GM12878 (cell line): Measurements from ENCODE around the gene DPM1. TPM values are rescaled to one million over a fixed set of nuclear protein-coding genes. Genes with fewer than 3 reads are reported as not detected.

ENCODE experiments used
- ATAC-seq: fragments of 200-7000 bp; cut with Tn5 transposase; 3 replicates; pipeline ENCODE4 v1.9.1; 2020; ENCODE audit warnings: mild to moderate bottlenecking, moderate library complexity
- BruUV-seq: library from RNA; stranded (reverse); fragments of 400-500 nt; replicated peaks from 2 replicates; lab custom pipeline; 2021; lab: Mats Ljungman, UMichigan
- CTCF ChIA-PET: fragments of 300-600 bp; sonication (Branson Sonifier 250); formaldehyde crosslinking; extraction: SDS; loops from one replicate; lab custom pipeline; 2021; ENCODE audit warnings: inconsistent platforms; lab: Yijun Ruan, JAX
- POLR2A ChIA-PET: fragments of 350-600 bp; formaldehyde crosslinking; extraction: SDS; loops from one replicate; lab custom pipeline; 2021; ENCODE audit warnings: inconsistent platforms; lab: Charles Lee
- RAD21 ChIA-PET: fragments of 300-600 bp; sonication (Branson Sonifier 250); formaldehyde crosslinking; loops from one replicate; lab custom pipeline; 2023; ENCODE audit warnings: antibody characterized with exemption; ENCODE audit not compliant: unreplicated experiment; lab: Charles Lee
- SMC1A ChIA-PET: fragments of 300-600 bp; sonication (Branson Sonifier 250); formaldehyde crosslinking; loops from one replicate; lab custom pipeline; 2023; ENCODE audit not compliant: unreplicated experiment, uncharacterized antibody; lab: Charles Lee
- DNase-seq: peaks from one replicate; pipeline ENCODE4 v3.0.0-alpha.2; 2011; ENCODE audit warnings: low read depth, low spot score
- FAIRE-seq: peaks from 3 replicates; lab custom pipeline; 2011; peaks lifted over from hg19 to GRCh38; lab: Jason Lieb, UNC
- H2AFZ ChIP-seq: 2 replicates; pipeline ENCODE4 v1.6.0; 2011; ENCODE audit warnings: low read depth, low read length, control low read depth; ENCODE audit not compliant: control insufficient read depth
- H3K27ac ChIP-seq: 2 replicates; pipeline ENCODE4 v1.5.1; 2011; ENCODE audit warnings: control low read depth; ENCODE audit not compliant: control insufficient read depth, insufficient read depth
- H3K27me3 ChIP-seq, 2 experiments: replicated peaks in 1 of 2; 2 replicates each; pipeline versions ENCODE4 v1.6.0 to v1.6.1; 2011; ENCODE audit warnings: low read length in 1 of 2; ENCODE audit not compliant: control insufficient read depth in 2 of 2, insufficient read depth in 2 of 2
- H3K36me3 ChIP-seq, 2 experiments: 2 replicates each; pipeline ENCODE4 v1.5.1; 2011; ENCODE audit warnings: low read length in 1 of 2; ENCODE audit not compliant: control insufficient read depth in 2 of 2, insufficient read depth in 2 of 2
- H3K4me1 ChIP-seq: 2 replicates; pipeline ENCODE4 v1.6.1; 2011; ENCODE audit warnings: mild to moderate bottlenecking, low read length, moderate library complexity, mixed read lengths; ENCODE audit not compliant: control insufficient read depth, insufficient read depth
- H3K4me2 ChIP-seq: 2 replicates; pipeline ENCODE4 v1.6.0; 2011; ENCODE audit warnings: control low read depth; ENCODE audit not compliant: control insufficient read depth, insufficient read depth
- H3K4me3 ChIP-seq: fragments of 200-600 bp; sonication (generic); 2 replicates; pipeline ENCODE4 v1.5.1; 2016
- H3K79me2 ChIP-seq: 2 replicates; pipeline ENCODE4 v1.6.0; 2011; ENCODE audit warnings: low read length; ENCODE audit not compliant: control insufficient read depth, insufficient read depth
- H3K9ac ChIP-seq: 2 replicates; pipeline ENCODE4 v1.8.0; 2011; ENCODE audit warnings: low read length, control low read depth, mixed read lengths; ENCODE audit not compliant: control insufficient read depth, insufficient read depth
- H3K9me3 ChIP-seq: replicated peaks from 3 replicates; pipeline ENCODE4 v1.5.1; 2011; ENCODE audit warnings: mild to moderate bottlenecking, low read length; ENCODE audit not compliant: control insufficient read depth, insufficient read depth
- H4K20me1 ChIP-seq: 2 replicates; pipeline ENCODE4 v1.6.0; 2011; ENCODE audit not compliant: control insufficient read depth, insufficient read depth
- BRCA1 ChIP-seq: IDR thresholded peaks from 2 replicates; pipeline ENCODE4 v1.6.1; 2011; ENCODE audit warnings: low read depth, low read length, improper control_type of control experiment
- CHD4 ChIP-seq: fragments of 200-600 bp; sonication (generic); IDR thresholded peaks from 2 replicates; pipeline ENCODE4 v1.6.1; 2016; ENCODE audit warnings: mild to moderate bottlenecking
- CREM ChIP-seq: IDR thresholded peaks from 2 replicates; pipeline ENCODE4 v1.6.1; 2014; ENCODE audit warnings: antibody characterized with exemption, low read depth
- FOS ChIP-seq: IDR thresholded peaks from 3 replicates; pipeline ENCODE4 v1.6.1; 2011; ENCODE audit warnings: borderline replicate concordance; ENCODE audit not compliant: insufficient read length; ENCODE audit errors: extremely low read depth
- HDAC2 ChIP-seq: fragments of 200-600 bp; sonication (generic); IDR thresholded peaks from 2 replicates; pipeline ENCODE4 v1.6.1; 2017
- HDGF ChIP-seq: fragments of 450-650 bp; IDR thresholded peaks from 2 replicates; pipeline ENCODE4 v1.6.1; 2016; ENCODE audit warnings: antibody characterized with exemption
- MXI1 ChIP-seq: fragments of 150-350 bp; IDR thresholded peaks from 2 replicates; pipeline ENCODE4 v1.6.1; 2011; ENCODE audit warnings: low read depth, mild to moderate bottlenecking, inconsistent platforms, low read length, improper control_type of control experiment
- NFXL1 ChIP-seq: fragments of 450-650 bp; IDR thresholded peaks from 2 replicates; pipeline ENCODE4 v1.6.1; 2017; ENCODE audit warnings: antibody characterized with exemption, mild to moderate bottlenecking, borderline replicate concordance
- POU2F2 ChIP-seq: IDR thresholded peaks from 3 replicates; pipeline ENCODE4 v1.6.1; 2011; ENCODE audit warnings: low read depth, mild to moderate bottlenecking, low read length, borderline replicate concordance
- RCOR1 ChIP-seq: conservative IDR thresholded peaks from 2 replicates; pipeline ENCODE4 v1.6.1; 2012; ENCODE audit warnings: low read depth, low read length, improper control_type of control experiment
- SREBF1 ChIP-seq: IDR thresholded peaks from 2 replicates; pipeline ENCODE4 v1.6.1; 2012; ENCODE audit warnings: mild to moderate bottlenecking, low read length
- WRNIP1 ChIP-seq: IDR thresholded peaks from 2 replicates; pipeline ENCODE4 v1.6.1; 2011; ENCODE audit warnings: low read depth, low read length, improper control_type of control experiment, borderline replicate concordance
- YY1 ChIP-seq: IDR thresholded peaks from 2 replicates; pipeline ENCODE4 v1.6.1; 2011; ENCODE audit warnings: low read depth, mild to moderate bottlenecking, low read length
- ZBTB40 ChIP-seq: fragments of 450-650 bp; IDR thresholded peaks from 2 replicates; pipeline ENCODE4 v1.6.1; 2016; ENCODE audit warnings: mild to moderate bottlenecking, moderate library complexity, borderline replicate concordance
- ZZZ3 ChIP-seq: IDR thresholded peaks from 2 replicates; pipeline ENCODE4 v1.6.1; 2011; ENCODE audit warnings: low read depth; ENCODE audit not compliant: control insufficient read depth, insufficient read length
- WGBS: methylation state at CpG from one replicate; pipeline ENCODE4 v1.1.6; 2016; ENCODE audit warnings: low lambda C conversion rate; ENCODE audit not compliant: insufficient replicate concordance, insufficient coverage; ENCODE audit errors: missing lambda C conversion rate; 5-methylcytosine and 5-hydroxymethylcytosine counted together
- in situ Hi-C: fragments of 300-500 bp; cut with MboI; formaldehyde crosslinking; loops from 9 replicates; pipeline ENCODE4 v1.14.3; 2018; ENCODE audit warnings: mixed read lengths
- intact Hi-C: fragments of 100-400 bp; cut with micrococcal nuclease; formaldehyde crosslinking; loops from one replicate; pipeline ENCODE4 v1.14.2; 2022; ENCODE audit not compliant: unreplicated experiment
- polyA plus RNA-seq, 11 experiments: library from polyadenylated mRNA; depleted of rRNA in 4 of 11; unstranded in 6 of 11; stranded (reverse) in 5 of 11; fragments of >200 nt; fragmentation: Nextera tagmentation in 4 of 11; fragmentation: Illumina TruSeq in 1 of 11; extraction: Ambion mirVana in 4 of 11; extraction: Trizol in 1 of 11; gene quantifications; 1 replicate in 1 of 11; 2 replicates in 10 of 11; pipeline versions ENCODE4 v1.2.1 to v1.2.3, GENCODE V29; 2011 to 2016; ENCODE audit warnings: inconsistent platforms in 2 of 11, missing spikeins in 2 of 11, low read depth in 1 of 11
- total RNA-seq, 4 experiments: library from RNA; depleted of rRNA in 3 of 4; stranded (reverse); fragments of >200 nt in 3 of 4; fragmentation: Illumina TruSeq in 1 of 4; extraction: Trizol in 1 of 4; gene quantifications; 2 replicates each; pipeline versions ENCODE4 v1.2.1 to v1.2.3, GENCODE V29; 2013 to 2021
- TF ChIP-seq, protein P1 (sequence below): IDR thresholded peaks from 2 replicates; pipeline ENCODE4 v1.6.1; 2011; ENCODE audit warnings: low read depth, mild to moderate bottlenecking, low read length, moderate library complexity, borderline replicate concordance; ENCODE audit errors: extremely low read depth

DPM1 gene
- total and polyA plus RNA-seq, 10 of the 15 experiments (the other 5 are each of a cell fraction or from before 2014, with no cell fraction given) = 53.3 to 167 (median 108) TPM

GRCh38 chr20:50903353-50904051 is 54.8 kb downstream of the DPM1 start:
- FAIRE-seq = no peak
- TF ChIP-seq HDGF = no peak
- no peak for TF ChIP-seq BRCA1
- TF ChIP-seq CREM = no peak
- TF ChIP-seq ZBTB40 = no peak
- TF ChIP-seq SREBF1 = no peak
- no peak for TF ChIP-seq NFXL1
- no peak for TF ChIP-seq CHD4
- no peak for TF ChIP-seq FOS
- TF ChIP-seq RCOR1 = no peak
- no peak for TF ChIP-seq ZZZ3
- no peak for TF ChIP-seq YY1
- TF ChIP-seq HDAC2 = no peak
- TF ChIP-seq MXI1 = no peak
- no peak for TF ChIP-seq POU2F2
- no peak for TF ChIP-seq WRNIP1
- TF ChIP-seq, protein P1, sequence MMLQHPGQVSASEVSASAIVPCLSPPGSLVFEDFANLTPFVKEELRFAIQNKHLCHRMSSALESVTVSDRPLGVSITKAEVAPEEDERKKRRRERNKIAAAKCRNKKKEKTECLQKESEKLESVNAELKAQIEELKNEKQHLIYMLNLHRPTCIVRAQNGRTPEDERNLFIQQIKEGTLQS = no peak
- peaks cover 62% of the 10 kb centered on the region for H3K79me2 ChIP-seq

More at GRCh38 chr20:50903353-50904051, 54.8 kb downstream of the DPM1 start:
- BruUV-seq = no TSS peak
- H3K9me3 ChIP-seq = no peaks in the 10 kb centered on the region
- no peak overlapping the region for H3K27ac ChIP-seq
- ATAC-seq = no peak
- ChIA-PET RAD21 (interaction anchor here (1.9 kb wide), 1 partner anchor 13 kb away, joined by 7 read pairs; no protein-coding TSS in a partner anchor), SMC1A (interaction anchor here (1.3 to 2.5 kb wide), 4 partner anchors 8 to 104 kb away, joined by 4 to 10 read pairs (median 6); no protein-coding TSS in a partner anchor), POLR2A (no interaction called here), CTCF (interaction anchor here (0.8 to 1.4 kb wide), 8 partner anchors 8 to 109 kb away, joined by 3 to 5 read pairs (median 3); partner anchors contain the start of gene BCAS4)
- no peak overlapping the region for H3K4me2 ChIP-seq
- H3K9ac ChIP-seq = no peak overlapping the region
- H2AFZ ChIP-seq = no peak overlapping the region
- peaks cover 7 to 27% of the 10 kb centered on the region in 2 experiments for H3K36me3 ChIP-seq
- H3K27me3 ChIP-seq = no peaks in the 10 kb centered on the region
- in situ Hi-C loops = no loop called here
- H4K20me1 ChIP-seq = peaks cover 9% of the 10 kb centered on the region
- DNase-seq = no peak
- intact Hi-C loops = no loop called here
- H3K4me3 ChIP-seq = no peak overlapping the region
- WGBS = over 99% methylated on average over 8 of the region's 8 CpGs
- H3K4me1 ChIP-seq = no peaks in the 10 kb centered on the region
